ENCODE measurements around the gene CD226.

GRCh38 chr18:69845593-69846506 is 101.8 kb downstream of the CD226 start:
- TF ChIP-seq POLR2A (IDR thresholded peaks at IDR 0.05) (no peak), CTCF (IDR thresholded peaks at IDR 0.05) (no peak)
